OCI-LY1 (cell line): ENCODE measurements around the gene SFRP2.

ENCODE experiments used
- H2AFZ ChIP-seq: fragments of 200-600 bp; sonication (generic), shearing (Covaris generic); 2 replicates; pipeline ENCODE4 v1.6.0; 2014; ENCODE audit warnings: antibody characterized with exemption, mild to moderate bottlenecking, low read length
- H3F3A ChIP-seq: fragments of 200-600 bp; sonication (generic), shearing (Covaris generic); 2 replicates; pipeline ENCODE4 v1.6.0; 2014; ENCODE audit warnings: mild to moderate bottlenecking, antibody characterized with exemption, low read length, moderate library complexity; ENCODE audit not compliant: insufficient read depth
- H3K27ac ChIP-seq: fragments of 200-600 bp; sonication (generic); 2 replicates; pipeline ENCODE4 v1.5.1; 2014; ENCODE audit warnings: low read length, mixed run types, mild to moderate bottlenecking, low read depth; ENCODE audit not compliant: poor library complexity, severe bottlenecking
- H3K27me3 ChIP-seq: fragments of 200-600 bp; sonication (generic); 2 replicates; pipeline ENCODE4 v1.6.0; 2014; ENCODE audit warnings: antibody characterized with exemption, mild to moderate bottlenecking, low read length, moderate library complexity; ENCODE audit not compliant: insufficient read depth
- H3K36me3 ChIP-seq: fragments of 200-600 bp; sonication (generic); 2 replicates; pipeline ENCODE4 v1.6.1; 2014; ENCODE audit warnings: mild to moderate bottlenecking, antibody characterized with exemption, low read length, moderate library complexity, mixed read lengths; ENCODE audit not compliant: insufficient read depth
- H3K4me1 ChIP-seq: fragments of 200-600 bp; sonication (generic); 2 replicates; pipeline ENCODE4 v1.5.1; 2014; ENCODE audit warnings: mild to moderate bottlenecking, low read length, moderate library complexity; ENCODE audit not compliant: insufficient read depth, severe bottlenecking
- H3K4me2 ChIP-seq: fragments of 200-600 bp; sonication (generic), shearing (Covaris generic); 2 replicates; pipeline ENCODE4 v1.6.1; 2014; ENCODE audit warnings: low read length
- H3K4me3 ChIP-seq: fragments of 200-600 bp; sonication (generic); 2 replicates; pipeline ENCODE4 v1.5.1; 2014; ENCODE audit warnings: low read length, low read depth, mild to moderate bottlenecking, mixed read lengths; ENCODE audit not compliant: poor library complexity, severe bottlenecking
- H3K79me2 ChIP-seq: fragments of 200-600 bp; shearing (Covaris generic); 2 replicates; pipeline ENCODE4 v1.6.1; 2016; ENCODE audit warnings: mixed run types, low read length, mixed read lengths; ENCODE audit not compliant: insufficient read depth
- H3K9ac ChIP-seq: fragments of 200-600 bp; sonication (generic), shearing (Covaris generic); 2 replicates; pipeline ENCODE4 v1.6.1; 2014; ENCODE audit warnings: mild to moderate bottlenecking, low read length, mixed read lengths
- H3K9me2 ChIP-seq: fragments of 200-600 bp; sonication (generic), shearing (Covaris generic); 2 replicates; pipeline ENCODE4 v1.6.1; 2014; ENCODE audit warnings: low read depth, mild to moderate bottlenecking, low read length, mixed read lengths
- H3K9me3 ChIP-seq: fragments of 200-600 bp; shearing (Covaris generic); 2 replicates; pipeline ENCODE4 v1.6.1; 2014; ENCODE audit warnings: low read length, mixed read lengths
- H4K20me1 ChIP-seq: fragments of 200-600 bp; sonication (generic), shearing (Covaris generic); 2 replicates; pipeline ENCODE4 v1.6.0; 2016; ENCODE audit warnings: mild to moderate bottlenecking, low read length; ENCODE audit not compliant: insufficient read depth
- CTCF ChIP-seq: fragments of 200-600 bp; sonication (generic), shearing (Covaris generic); IDR thresholded peaks from 2 replicates; pipeline ENCODE4 v1.5.1; 2017; ENCODE audit warnings: mild to moderate bottlenecking, antibody characterized with exemption, low read length, moderate library complexity, mixed read lengths
- EZH2 ChIP-seq: fragments of 200-600 bp; sonication (generic), shearing (Covaris generic); IDR thresholded peaks from 2 replicates; pipeline ENCODE4 v1.8.0; 2017; ENCODE audit warnings: borderline replicate concordance, mixed run types, mild to moderate bottlenecking, antibody characterized with exemption, low read length, moderate library complexity, mixed read lengths

Gene SFRP2

GRCh38 chr4:153784166-153784699, 4.7 kb downstream of the SFRP2 start:
- H3K4me3 ChIP-seq, result no peak overlapping the region
- H3F3A ChIP-seq, result no peaks in the 10 kb centered on the region
- H3K4me1 ChIP-seq, result no peaks in the 10 kb centered on the region
- no peaks in the 10 kb centered on the region for H3K27me3 ChIP-seq
- H3K79me2 ChIP-seq, result no peaks in the 10 kb centered on the region
- no peak overlapping the region for H3K4me2 ChIP-seq
- H3K9me3 ChIP-seq, result no peaks in the 10 kb centered on the region
- H3K9ac ChIP-seq, result no peak overlapping the region
- H3K27ac ChIP-seq, result no peak overlapping the region
- H3K9me2 ChIP-seq, result no peaks in the 10 kb centered on the region
- H2AFZ ChIP-seq, result no peak overlapping the region
- H3K36me3 ChIP-seq, result no peaks in the 10 kb centered on the region
- no peaks in the 10 kb centered on the region for H4K20me1 ChIP-seq
- TF ChIP-seq EZH2 (no peak), CTCF (no peak)

GRCh38 chr4:153782581-153782980, 6.3 kb downstream of the SFRP2 start:
- Histone ChIP-seq H3K4me1 (no peaks in the 10 kb centered on the region), H3K9ac (no peak overlapping the region), H3K4me2 (no peak overlapping the region), H3K27ac (no peak overlapping the region), H3K79me2 (no peaks in the 10 kb centered on the region), H3K27me3 (no peaks in the 10 kb centered on the region), H3F3A (no peaks in the 10 kb centered on the region), H3K4me3 (no peak overlapping the region), H2AFZ (no peak overlapping the region), H3K9me3 (no peaks in the 10 kb centered on the region), H4K20me1 (no peaks in the 10 kb centered on the region), H3K9me2 (no peaks in the 10 kb centered on the region), H3K36me3 (no peaks in the 10 kb centered on the region)
- TF ChIP-seq CTCF (no peak), EZH2 (no peak)

DNA sequence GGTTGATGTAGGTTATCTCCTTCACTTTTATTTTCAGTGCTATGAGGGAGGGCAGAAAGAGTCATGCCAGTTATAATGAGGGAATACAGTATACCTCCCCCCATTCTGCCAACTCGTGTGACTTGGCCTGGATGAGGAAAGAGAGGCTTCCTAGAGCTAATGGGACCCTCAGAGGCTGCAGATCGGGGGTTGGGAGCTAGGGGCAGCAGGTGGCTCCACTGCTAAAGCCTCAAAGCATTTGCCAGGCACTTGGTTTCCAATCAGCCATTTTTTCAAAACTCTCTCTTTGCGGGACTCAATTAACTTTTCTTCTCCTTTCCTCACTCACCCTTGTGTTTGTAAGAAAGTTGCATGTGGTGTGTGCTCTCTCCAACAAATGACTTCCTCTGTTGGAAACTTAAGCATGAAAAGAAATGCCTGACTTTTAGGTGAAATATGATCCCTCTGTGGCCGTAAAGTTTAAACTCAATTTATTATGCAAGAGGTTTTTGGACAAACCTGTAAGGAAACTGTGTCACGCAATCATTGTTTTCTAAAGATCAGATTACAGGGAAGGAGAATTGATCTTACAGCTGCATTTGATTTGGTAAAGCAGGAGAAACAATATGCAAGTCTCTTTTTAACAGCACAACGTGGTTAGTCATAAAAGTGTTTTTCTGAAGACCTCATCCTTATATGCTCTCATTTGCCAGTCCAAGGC, 7.0 kb downstream of the SFRP2 start:
- Histone ChIP-seq H3K4me3 (no peak overlapping the region), H3K4me2 (no peak overlapping the region), H3F3A (no peaks in the 10 kb centered on the region), H2AFZ (no peak overlapping the region), H3K9me2 (no peaks in the 10 kb centered on the region), H3K4me1 (no peaks in the 10 kb centered on the region), H3K9ac (no peak overlapping the region), H3K79me2 (no peaks in the 10 kb centered on the region), H3K27ac (no peak overlapping the region), H4K20me1 (no peaks in the 10 kb centered on the region), H3K36me3 (no peaks in the 10 kb centered on the region), H3K27me3 (no peaks in the 10 kb centered on the region), H3K9me3 (no peaks in the 10 kb centered on the region)
- TF ChIP-seq EZH2, result no peak
- TF ChIP-seq CTCF, result no peak
